Keratinocyte (primary cell): Measurements from ENCODE around the gene FAM241A. TPM values are rescaled to one million over a fixed set of nuclear protein-coding genes. Genes with fewer than 3 reads are reported as not detected.

Source experiments
- DNase-seq: peaks from one replicate; pipeline ENCODE4 v3.0.0-alpha.2; 2011; ENCODE audit warnings: low read depth, missing footprints, low spot score
- FAIRE-seq: peaks from 2 replicates; lab custom pipeline; 2011; peaks lifted over from hg19 to GRCh38; lab: Jason Lieb, UNC
- H2AFZ ChIP-seq: 2 replicates; pipeline ENCODE4 v1.6.0; 2012; ENCODE audit warnings: low read length, control low read depth, inconsistent platforms; ENCODE audit not compliant: control insufficient read depth
- H3K27ac ChIP-seq: 2 replicates; pipeline ENCODE4 v1.5.1; 2011; ENCODE audit warnings: low read length; ENCODE audit not compliant: control insufficient read depth, insufficient read depth
- H3K27me3 ChIP-seq: 3 replicates; pipeline ENCODE4 v1.6.0; 2011; ENCODE audit warnings: low read length; ENCODE audit not compliant: control insufficient read depth, insufficient read depth; ENCODE audit errors: extremely low read depth
- H3K36me3 ChIP-seq, 2 experiments: 2 replicates in 1 of 2; 3 replicates in 1 of 2; pipeline ENCODE4 v1.5.1; 2011; ENCODE audit warnings: low read length in 2 of 2, mild to moderate bottlenecking in 1 of 2; ENCODE audit not compliant: control insufficient read depth in 2 of 2, insufficient read depth in 2 of 2; ENCODE audit errors: extremely low read depth in 1 of 2
- H3K4me1 ChIP-seq: 3 replicates; pipeline ENCODE4 v1.5.1; 2011; ENCODE audit warnings: low read length; ENCODE audit not compliant: control insufficient read depth, insufficient read depth; ENCODE audit errors: extremely low read depth
- H3K4me2 ChIP-seq: 3 replicates; pipeline ENCODE4 v1.6.0; 2011; ENCODE audit warnings: low read depth, low read length; ENCODE audit not compliant: control insufficient read depth, insufficient read depth; ENCODE audit errors: extremely low read depth
- H3K4me3 ChIP-seq, 3 experiments: fragments of 200-600 bp in 1 of 3; sonication (generic) in 1 of 3; 2 replicates in 2 of 3; 3 replicates in 1 of 3; pipeline ENCODE4 v1.5.1; 2011 to 2016; ENCODE audit warnings: low read length in 3 of 3, mild to moderate bottlenecking in 3 of 3, control low read depth in 2 of 3, inconsistent platforms in 1 of 3, low read depth in 1 of 3, mixed read lengths in 1 of 3, mixed run types in 1 of 3, moderate library complexity in 1 of 3; ENCODE audit not compliant: control insufficient read depth in 2 of 3, insufficient read depth in 2 of 3; ENCODE audit errors: extremely low read depth in 1 of 3
- H3K79me2 ChIP-seq: 2 replicates; pipeline ENCODE4 v1.6.0; 2012; ENCODE audit warnings: low read length; ENCODE audit not compliant: control insufficient read depth, insufficient read depth
- H3K9ac ChIP-seq: 3 replicates; pipeline ENCODE4 v1.6.0; 2011; ENCODE audit warnings: low read length; ENCODE audit not compliant: control insufficient read depth, insufficient read depth; ENCODE audit errors: extremely low read depth
- H3K9me1 ChIP-seq: 3 replicates; pipeline ENCODE4 v1.6.0; 2011; ENCODE audit warnings: low read length; ENCODE audit not compliant: control insufficient read depth, insufficient read depth; ENCODE audit errors: extremely low read depth
- H3K9me3 ChIP-seq: 2 replicates; pipeline ENCODE4 v1.5.1; 2012; ENCODE audit warnings: low read depth, low read length; ENCODE audit not compliant: control insufficient read depth
- H4K20me1 ChIP-seq: 3 replicates; pipeline ENCODE4 v1.6.0; 2011; ENCODE audit warnings: low read length; ENCODE audit not compliant: control insufficient read depth, insufficient read depth; ENCODE audit errors: extremely low read depth
- EZH2 ChIP-seq: IDR thresholded peaks from one replicate; pipeline ENCODE4 v1.6.1; 2012; ENCODE audit warnings: inconsistent platforms, mild to moderate bottlenecking, low read length, moderate library complexity
- dilution Hi-C: fragments of 300-500 bp; cut with MboI; formaldehyde crosslinking; loops from one replicate; pipeline ENCODE4 v1.7.0; 2020; ENCODE audit warnings: low sequenced_read_pairs; ENCODE audit not compliant: extremely low pct_ligation_motif_present
- polyA plus RNA-seq, 5 experiments: library from polyadenylated mRNA; depleted of rRNA in 3 of 5; stranded (reverse) in 3 of 5; stranded (forward) in 1 of 5; unstranded in 1 of 5; fragments of >200 nt; gene quantifications; 1 replicate in 1 of 5; 2 replicates in 3 of 5; 3 replicates in 1 of 5; pipeline versions ENCODE4 v1.2.1 to v1.2.3, GENCODE V29; 2011 to 2012; ENCODE audit warnings: missing spikeins in 2 of 5, low read depth in 1 of 5, low replicate concordance in 1 of 5
- TF ChIP-seq, protein P1 (sequence below), 3 experiments: IDR thresholded peaks in 1 of 3; conservative IDR thresholded peaks in 1 of 3; optimal IDR thresholded peaks in 1 of 3; 2 replicates in 2 of 3; 3 replicates in 1 of 3; pipeline versions ENCODE3 to v1.5.1; 2011; ENCODE audit warnings: low read length in 3 of 3, mild to moderate bottlenecking in 3 of 3, moderate library complexity in 2 of 3, control low read depth in 1 of 3, inconsistent platforms in 1 of 3; ENCODE audit not compliant: insufficient read depth in 2 of 3; ENCODE audit errors: extremely low read depth in 1 of 3

Gene FAM241A
- polyA plus RNA-seq, 1 donor (not counting 4 experiments of a cell fraction or from before 2014, with no cell fraction given) = 2.9 TPM

DNA sequence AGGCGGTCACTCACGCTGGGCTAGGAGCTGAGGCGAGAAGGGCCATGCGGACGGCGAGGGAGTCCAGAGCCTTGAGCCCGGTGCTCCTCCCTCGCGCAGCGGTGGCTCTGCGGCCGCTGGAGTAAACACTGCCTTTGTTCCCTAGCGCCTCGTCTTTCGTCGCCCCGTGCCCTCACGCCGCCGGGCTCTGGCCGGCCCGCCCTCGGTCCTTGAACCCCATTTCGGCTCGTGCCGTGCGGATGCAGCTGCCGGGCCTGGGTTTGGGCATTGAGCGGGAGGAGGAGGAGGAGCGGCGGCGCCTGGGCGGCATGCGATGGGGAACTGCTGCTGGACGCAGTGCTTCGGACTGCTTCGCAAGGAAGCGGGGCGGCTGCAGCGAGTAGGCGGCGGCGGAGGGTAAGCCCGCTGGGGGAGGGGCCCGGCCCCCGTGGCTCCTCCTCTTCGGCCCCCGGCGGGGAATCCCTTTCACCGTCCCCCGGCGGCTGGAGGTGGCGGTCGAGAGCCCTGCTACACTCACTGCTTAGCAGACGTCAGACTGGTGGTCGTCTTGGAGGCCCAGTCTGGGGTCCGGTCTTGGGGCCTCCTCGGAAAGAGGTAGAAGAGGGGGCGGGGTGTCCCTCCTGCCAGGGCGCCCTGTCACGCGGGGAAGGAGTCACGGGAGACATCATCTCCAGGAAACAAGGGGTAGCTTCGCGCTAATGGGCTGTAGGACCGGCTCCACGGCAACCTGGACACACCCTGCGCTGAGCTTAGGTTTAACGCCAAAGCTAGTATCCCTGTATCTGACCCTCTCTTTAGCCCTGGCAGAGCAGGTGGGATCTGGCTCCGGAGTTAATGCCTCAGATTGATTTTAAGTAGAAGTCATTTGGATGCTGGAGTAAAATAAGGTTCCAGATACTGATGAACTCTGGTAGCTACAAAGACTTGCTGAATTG is 86.8 kb downstream of the FAM241A start, which contains the start of gene AP1AR:
Gene AP1AR (plus strand): TSS at position 9 of the 935 bp plus-strand sequence. CDS start 305 bp downstream, at position 314.
- Histone ChIP-seq H3K4me1 (peaks cover 6% of the 10 kb centered on the region), H3K4me3 (peak within 1 kb of the TSS; percentile 82 to 100 (median 92)), H3K9me1 (no peaks in the 10 kb centered on the region), H3K36me3 (no peaks in the 10 kb centered on the region), H3K4me2 (peak within 1 kb of the TSS; percentile 94), H4K20me1 (no peaks in the 10 kb centered on the region), H3K27me3 (no peaks in the 10 kb centered on the region), H3K27ac (peak within 1 kb of the TSS; percentile 93), H2AFZ (peak within 1 kb of the TSS; percentile 99), H3K9ac (peak within 1 kb of the TSS; percentile 91), H3K79me2 (peaks cover 24% of the 10 kb centered on the region), H3K9me3 (no peaks in the 10 kb centered on the region)
- TF ChIP-seq, protein P1, sequence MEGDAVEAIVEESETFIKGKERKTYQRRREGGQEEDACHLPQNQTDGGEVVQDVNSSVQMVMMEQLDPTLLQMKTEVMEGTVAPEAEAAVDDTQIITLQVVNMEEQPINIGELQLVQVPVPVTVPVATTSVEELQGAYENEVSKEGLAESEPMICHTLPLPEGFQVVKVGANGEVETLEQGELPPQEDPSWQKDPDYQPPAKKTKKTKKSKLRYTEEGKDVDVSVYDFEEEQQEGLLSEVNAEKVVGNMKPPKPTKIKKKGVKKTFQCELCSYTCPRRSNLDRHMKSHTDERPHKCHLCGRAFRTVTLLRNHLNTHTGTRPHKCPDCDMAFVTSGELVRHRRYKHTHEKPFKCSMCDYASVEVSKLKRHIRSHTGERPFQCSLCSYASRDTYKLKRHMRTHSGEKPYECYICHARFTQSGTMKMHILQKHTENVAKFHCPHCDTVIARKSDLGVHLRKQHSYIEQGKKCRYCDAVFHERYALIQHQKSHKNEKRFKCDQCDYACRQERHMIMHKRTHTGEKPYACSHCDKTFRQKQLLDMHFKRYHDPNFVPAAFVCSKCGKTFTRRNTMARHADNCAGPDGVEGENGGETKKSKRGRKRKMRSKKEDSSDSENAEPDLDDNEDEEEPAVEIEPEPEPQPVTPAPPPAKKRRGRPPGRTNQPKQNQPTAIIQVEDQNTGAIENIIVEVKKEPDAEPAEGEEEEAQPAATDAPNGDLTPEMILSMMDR (optimal IDR thresholded peaks at IDR 0.05 in 1 of 3, IDR thresholded peaks at IDR 0.05 in 1 of 3, conservative IDR thresholded peaks at IDR 0.05 in 1 of 3; ENCODE audit: extremely low read depth in 1 of 3, insufficient read depth in 2 of 3, low read length in 3 of 3) = peak in 1 of 3 experiments; percentile 24
- TF ChIP-seq EZH2 = no peak
- dilution Hi-C loops = no loop called here
- DNase-seq (no peak), FAIRE-seq (peak; percentile 26)

- Histone ChIP-seq H3K9me3 (no peaks in the 10 kb centered on the region), H4K20me1 (no peaks in the 10 kb centered on the region), H3K79me2 (peaks cover 36% of the 10 kb centered on the region), H3K4me2 (peak overlapping the region; percentile 8), H3K36me3 (no peaks in the 10 kb centered on the region), H3K27me3 (no peaks in the 10 kb centered on the region), H3K4me1 (peaks cover 6% of the 10 kb centered on the region), H3K9me1 (no peaks in the 10 kb centered on the region), H2AFZ (no peak overlapping the region), H3K9ac (no peak overlapping the region), H3K27ac (no peak overlapping the region), H3K4me3 (no peak overlapping the region)
- dilution Hi-C loops = no loop called here
- no peak for TF ChIP-seq EZH2
- TF ChIP-seq, protein P1 (optimal IDR thresholded peaks at IDR 0.05 in 1 of 3, IDR thresholded peaks at IDR 0.05 in 1 of 3, conservative IDR thresholded peaks at IDR 0.05 in 1 of 3; ENCODE audit: extremely low read depth in 1 of 3, insufficient read depth in 2 of 3, low read length in 3 of 3) = peak; percentile 57 to 65 (median 57)
- DNase-seq (peak; percentile 52), FAIRE-seq (peak; percentile 67)
Observed at GRCh38 chr4:112234952-112235609, 89.8 kb downstream of the FAM241A start.
